ENCODE measurements around the gene INTS6. TPM values are rescaled to one million over a fixed set of nuclear protein-coding genes. Genes with fewer than 3 reads are reported as not detected.

INTS6 gene
- total and polyA plus RNA-seq, 8 donors = 10.7 to 200 (median 13.7) TPM

- WGBS, 5 donors = 70 to 80% (median 75%) methylated on average over 8 to 10 of the region's 10 CpGs
- DNase-seq = no peak
- no peaks in the 10 kb centered on the region for H3K27me3 ChIP-seq
- intact Hi-C loops (cut with DNase I; ENCODE audit: low total_unique reads) = no loop called here
- no peaks in the 10 kb centered on the region for H3K9me3 ChIP-seq
- no peaks in the 10 kb centered on the region for H3K4me1 ChIP-seq
- no peak overlapping the region for H3K4me3 ChIP-seq
- H3K36me3 ChIP-seq = no peaks in the 10 kb centered on the region
- H3K27ac ChIP-seq = no peak overlapping the region
- TF ChIP-seq EP300 (IDR thresholded peaks at IDR 0.05) = no peak
- TF ChIP-seq POLR2AphosphoS5 (IDR thresholded peaks at IDR 0.05) = no peak
- TF ChIP-seq POLR2A (IDR thresholded peaks at IDR 0.05) = no peak
- no peak for TF ChIP-seq CTCF (IDR thresholded peaks at IDR 0.05)
Observed at GRCh38 chr13:51348069-51348967, 104.5 kb downstream of the INTS6 start.

GRCh38 chr13:51347099-51347498 is 105.7 kb downstream of the INTS6 start:
- H3K36me3 ChIP-seq = no peaks in the 10 kb centered on the region
- TF ChIP-seq EP300 (IDR thresholded peaks at IDR 0.05) = no peak
- no peak for TF ChIP-seq POLR2A (IDR thresholded peaks at IDR 0.05)
- no peak for TF ChIP-seq POLR2AphosphoS5 (IDR thresholded peaks at IDR 0.05)
- TF ChIP-seq CTCF (IDR thresholded peaks at IDR 0.05) = no peak
- no peak overlapping the region for H3K4me3 ChIP-seq
- H3K4me1 ChIP-seq = no peaks in the 10 kb centered on the region
- H3K9me3 ChIP-seq = no peaks in the 10 kb centered on the region
- WGBS, 5 donors = 78 to 91% (median 83%) methylated on average over 9 of the region's 9 CpGs
- no peak for DNase-seq
- no peak overlapping the region for H3K27ac ChIP-seq
- H3K27me3 ChIP-seq = no peaks in the 10 kb centered on the region
- intact Hi-C loops (cut with DNase I; ENCODE audit: low total_unique reads) = no loop called here

- WGBS, 5 donors = 78 to 91% (median 84%) methylated on average over 2 of the region's 2 CpGs
- Histone ChIP-seq H3K4me3 (no peak overlapping the region), H3K36me3 (no peaks in the 10 kb centered on the region), H3K27ac (no peak overlapping the region), H3K9me3 (no peaks in the 10 kb centered on the region), H3K27me3 (no peaks in the 10 kb centered on the region), H3K4me1 (no peaks in the 10 kb centered on the region)
- intact Hi-C loops (cut with DNase I; ENCODE audit: low total_unique reads) = no loop called here
- no peak for DNase-seq
- no peak for TF ChIP-seq POLR2A (IDR thresholded peaks at IDR 0.05)
- TF ChIP-seq EP300 (IDR thresholded peaks at IDR 0.05) = no peak
- no peak for TF ChIP-seq CTCF (IDR thresholded peaks at IDR 0.05)
- TF ChIP-seq POLR2AphosphoS5 (IDR thresholded peaks at IDR 0.05) = no peak
Observed at GRCh38 chr13:51346397-51346796, 106.4 kb downstream of the INTS6 start.

- intact Hi-C loops (cut with DNase I; ENCODE audit: low total_unique reads) = no loop called here
- no peak for DNase-seq
- WGBS, 5 donors = 55 to 69% (median 63%) methylated on average over 5 of the region's 5 CpGs
Observed at GRCh38 chr13:51343475-51343874, 109.4 kb downstream of the INTS6 start.

More at GRCh38 chr13:51343475-51343874, 109.4 kb downstream of the INTS6 start:
- Histone ChIP-seq H3K4me3 (no peak overlapping the region), H3K9me3 (no peaks in the 10 kb centered on the region), H3K27ac (no peak overlapping the region), H3K4me1 (no peaks in the 10 kb centered on the region), H3K36me3 (no peaks in the 10 kb centered on the region), H3K27me3 (no peaks in the 10 kb centered on the region)
- TF ChIP-seq POLR2AphosphoS5 (IDR thresholded peaks at IDR 0.05) = no peak
- TF ChIP-seq CTCF (IDR thresholded peaks at IDR 0.05) = no peak
- no peak for TF ChIP-seq EP300 (IDR thresholded peaks at IDR 0.05)
- no peak for TF ChIP-seq POLR2A (IDR thresholded peaks at IDR 0.05)
